B cell (primary cell): ENCODE measurements around the gene TDRD9. TPM values are rescaled to one million over a fixed set of nuclear protein-coding genes. Genes with fewer than 3 reads are reported as not detected.

Source experiments
- ATAC-seq: fragments of 200-7000 bp; cut with Tn5 transposase; one replicate; pipeline ENCODE4 v1.10.0; 2021; ENCODE audit warnings: low read depth, mild to moderate bottlenecking, moderate number of reproducible peaks, moderate library complexity
- CTCF ChIA-PET: fragments of 350-600 bp; sonication (Branson Sonifier 250); formaldehyde crosslinking; loops from one replicate; lab custom pipeline; 2021; ENCODE audit warnings: antibody characterized with exemption, inconsistent platforms; lab: Charles Lee
- POLR2A ChIA-PET: fragments of 350-600 bp; sonication (Branson Sonifier 250); formaldehyde crosslinking; loops from one replicate; lab custom pipeline; 2021; ENCODE audit warnings: antibody characterized with exemption; lab: Charles Lee
- DNase-seq: peaks from one replicate; pipeline ENCODE4 v3.0.0; 2013
- H2AFZ ChIP-seq: 2 replicates; pipeline ENCODE4 v1.6.1; 2012; ENCODE audit warnings: mild to moderate bottlenecking, low read depth, low read length; ENCODE audit not compliant: insufficient read depth, poor library complexity, severe bottlenecking
- H3K27ac ChIP-seq, 2 donors: 1 replicate in 1 of 2; 2 replicates in 1 of 2; pipeline ENCODE4 v1.5.1; 2012 to 2013; ENCODE audit warnings: low read length in 2 of 2, mild to moderate bottlenecking in 2 of 2, moderate library complexity in 1 of 2
- H3K27me3 ChIP-seq, 4 experiments: fragments of 200-600 bp in 1 of 4; sonication (generic) in 1 of 4; replicated peaks in 1 of 4; 1 replicate in 2 of 4; 2 replicates in 2 of 4; pipeline versions ENCODE4 v1.6.1 to v1.7.0; 2013 to 2016; ENCODE audit warnings: low read length in 3 of 4, mild to moderate bottlenecking in 2 of 4, mixed read lengths in 1 of 4, moderate library complexity in 1 of 4; ENCODE audit not compliant: insufficient read depth in 4 of 4, control insufficient read depth in 3 of 4; ENCODE audit errors: control extremely low read depth in 1 of 4
- H3K36me3 ChIP-seq, 2 experiments: replicated peaks in 1 of 2; 1 replicate in 1 of 2; 2 replicates in 1 of 2; pipeline versions ENCODE4 v1.6.1 to v1.7.1; 2013; ENCODE audit warnings: low read length in 1 of 2; ENCODE audit not compliant: insufficient read depth in 2 of 2, control insufficient read depth in 1 of 2; ENCODE audit errors: control extremely low read depth in 1 of 2, extremely low read depth in 1 of 2
- H3K4me1 ChIP-seq, 2 donors: fragments of 200-600 bp in 1 of 2; sonication (generic) in 1 of 2; 1 replicate in 1 of 2; 2 replicates in 1 of 2; pipeline versions ENCODE4 v1.5.1 to v1.6.1; 2013 to 2017; ENCODE audit warnings: low read length in 2 of 2; ENCODE audit not compliant: control insufficient read depth in 2 of 2, insufficient read depth in 2 of 2
- H3K4me2 ChIP-seq: replicated peaks from 2 replicates; pipeline ENCODE3; 2012; ENCODE audit warnings: mild to moderate bottlenecking, low read depth, low read length; ENCODE audit not compliant: poor library complexity, severe bottlenecking
- H3K4me3 ChIP-seq, 5 experiments: fragments of 200-600 bp in 1 of 5; sonication (generic) in 1 of 5; 1 replicate in 3 of 5; 2 replicates in 2 of 5; pipeline versions ENCODE4 v1.5.1 to v1.7.0; 2011 to 2016; ENCODE audit warnings: low read length in 4 of 5, mild to moderate bottlenecking in 4 of 5, low read depth in 2 of 5, control low read depth in 1 of 5, moderate library complexity in 1 of 5; ENCODE audit not compliant: insufficient read depth in 1 of 5; ENCODE audit errors: control extremely low read depth in 1 of 5, extremely low read depth in 1 of 5
- H3K79me2 ChIP-seq: fragments of 200-600 bp; sonication (generic); one replicate; pipeline ENCODE4 v1.6.0; 2016; ENCODE audit warnings: low read length; ENCODE audit not compliant: control insufficient read depth, insufficient read depth
- H3K9ac ChIP-seq: fragments of 200-600 bp; sonication (generic); 2 replicates; pipeline ENCODE4 v1.6.1; 2017; ENCODE audit warnings: mild to moderate bottlenecking, low read length, moderate library complexity
- H3K9me3 ChIP-seq, 3 donors: one replicate each; pipeline versions ENCODE4 v1.6.1 to v1.7.1; 2013; ENCODE audit warnings: low read length in 2 of 3; ENCODE audit not compliant: control insufficient read depth in 2 of 3, insufficient read depth in 1 of 3; ENCODE audit errors: control extremely low read depth in 1 of 3
- H4K20me1 ChIP-seq: 2 replicates; pipeline ENCODE4 v1.6.0; 2012; ENCODE audit warnings: mild to moderate bottlenecking, low read length; ENCODE audit not compliant: insufficient read depth, control insufficient read depth, poor library complexity, severe bottlenecking
- H3K27ac Mint-ChIP-seq: one replicate; pipeline ENCODE4 v1.8.0; 2021; ENCODE audit warnings: mixed read lengths
- H3K27me3 Mint-ChIP-seq: one replicate; pipeline ENCODE4 v1.8.0; 2021; ENCODE audit warnings: mixed read lengths
- H3K4me1 Mint-ChIP-seq: one replicate; pipeline ENCODE4 v1.8.0; 2021; ENCODE audit warnings: mixed read lengths
- H3K4me3 Mint-ChIP-seq: one replicate; pipeline ENCODE4 v1.8.0; 2021; ENCODE audit warnings: mixed read lengths
- H3K9me3 Mint-ChIP-seq: one replicate; pipeline ENCODE4 v1.8.0; 2022; ENCODE audit warnings: mixed read lengths; ENCODE audit not compliant: insufficient read depth
- EZH2 ChIP-seq: IDR thresholded peaks from 2 replicates; pipeline ENCODE4 v1.6.1; 2012; ENCODE audit warnings: borderline replicate concordance, low read depth, mild to moderate bottlenecking, moderate library complexity, low read length; ENCODE audit not compliant: insufficient read depth, poor library complexity, severe bottlenecking
- WGBS: methylation state at CpG from one replicate; pipeline ENCODE4 v1.1.5; 2013; ENCODE audit warnings: missing lambda C conversion rate; ENCODE audit not compliant: insufficient coverage; 5-methylcytosine and 5-hydroxymethylcytosine counted together
- intact Hi-C: fragments of 100-400 bp; cut with micrococcal nuclease; formaldehyde crosslinking; loops from one replicate; pipeline ENCODE4 v1.10.0; 2022
- polyA plus RNA-seq: library from polyadenylated mRNA; depleted of rRNA; stranded (reverse); fragments of >200 nt; gene quantifications from 2 replicates; pipeline ENCODE4 v1.2.3, GENCODE V29; 2012
- total RNA-seq, 2 donors: library from RNA; stranded (reverse); fragments of 120-200 nt in 1 of 2; gene quantifications; 1 replicate in 1 of 2; 2 replicates in 1 of 2; pipeline versions ENCODE4 v1.2.3 to v1.2.4, GENCODE V29; 2013 to 2022
- TF ChIP-seq, protein P1 (sequence below): fragments of 200-600 bp; IDR thresholded peaks from one replicate; pipeline ENCODE4 v1.8.0; 2022; ENCODE audit warnings: antibody characterized with exemption, mild to moderate bottlenecking

TDRD9 gene
- total and polyA plus RNA-seq, 2 donors (not counting 1 experiment from before 2014, with no cell fraction given), result 1.1 to 2.4 TPM

- H3K27me3 Mint-ChIP-seq, result peaks cover 13% of the 10 kb centered on the region
- Histone ChIP-seq H3K9me3 (no peaks in the 10 kb centered on the region), H3K4me2 (no peak overlapping the region), H3K79me2 (no peaks in the 10 kb centered on the region), H3K4me3 (no peak overlapping the region), H3K27ac (no peak overlapping the region), H3K4me1 (no peaks in the 10 kb centered on the region), H2AFZ (peak overlapping the region; percentile 46), H3K9ac (no peak overlapping the region), H3K36me3 (no peaks in the 10 kb centered on the region), H3K27me3 (peaks cover 0 to 3% (median 0%) of the 10 kb centered on the region in 4 experiments), H4K20me1 (no peaks in the 10 kb centered on the region)
- POLR2A ChIA-PET, result no interaction called here
- WGBS, result 48% methylated on average over 9 of the region's 11 CpGs
- H3K9me3 Mint-ChIP-seq, result no peaks in the 10 kb centered on the region
- DNase-seq (no peak), ATAC-seq (no peak)
- H3K4me3 Mint-ChIP-seq, result no peak overlapping the region
- no peak overlapping the region for H3K27ac Mint-ChIP-seq
- CTCF ChIA-PET, result interaction anchor here (0.9 kb wide), 1 partner anchor 152 kb away, joined by 3 read pairs; no protein-coding TSS in a partner anchor
- TF ChIP-seq, protein P1, sequence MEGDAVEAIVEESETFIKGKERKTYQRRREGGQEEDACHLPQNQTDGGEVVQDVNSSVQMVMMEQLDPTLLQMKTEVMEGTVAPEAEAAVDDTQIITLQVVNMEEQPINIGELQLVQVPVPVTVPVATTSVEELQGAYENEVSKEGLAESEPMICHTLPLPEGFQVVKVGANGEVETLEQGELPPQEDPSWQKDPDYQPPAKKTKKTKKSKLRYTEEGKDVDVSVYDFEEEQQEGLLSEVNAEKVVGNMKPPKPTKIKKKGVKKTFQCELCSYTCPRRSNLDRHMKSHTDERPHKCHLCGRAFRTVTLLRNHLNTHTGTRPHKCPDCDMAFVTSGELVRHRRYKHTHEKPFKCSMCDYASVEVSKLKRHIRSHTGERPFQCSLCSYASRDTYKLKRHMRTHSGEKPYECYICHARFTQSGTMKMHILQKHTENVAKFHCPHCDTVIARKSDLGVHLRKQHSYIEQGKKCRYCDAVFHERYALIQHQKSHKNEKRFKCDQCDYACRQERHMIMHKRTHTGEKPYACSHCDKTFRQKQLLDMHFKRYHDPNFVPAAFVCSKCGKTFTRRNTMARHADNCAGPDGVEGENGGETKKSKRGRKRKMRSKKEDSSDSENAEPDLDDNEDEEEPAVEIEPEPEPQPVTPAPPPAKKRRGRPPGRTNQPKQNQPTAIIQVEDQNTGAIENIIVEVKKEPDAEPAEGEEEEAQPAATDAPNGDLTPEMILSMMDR, result no peak
- no peak for TF ChIP-seq EZH2
- intact Hi-C loops, result no loop called here
- no peaks in the 10 kb centered on the region for H3K4me1 Mint-ChIP-seq
These were observed 32.3 kb downstream of the TDRD9 start for GRCh38 chr14:103960457-103961055.

DNA sequence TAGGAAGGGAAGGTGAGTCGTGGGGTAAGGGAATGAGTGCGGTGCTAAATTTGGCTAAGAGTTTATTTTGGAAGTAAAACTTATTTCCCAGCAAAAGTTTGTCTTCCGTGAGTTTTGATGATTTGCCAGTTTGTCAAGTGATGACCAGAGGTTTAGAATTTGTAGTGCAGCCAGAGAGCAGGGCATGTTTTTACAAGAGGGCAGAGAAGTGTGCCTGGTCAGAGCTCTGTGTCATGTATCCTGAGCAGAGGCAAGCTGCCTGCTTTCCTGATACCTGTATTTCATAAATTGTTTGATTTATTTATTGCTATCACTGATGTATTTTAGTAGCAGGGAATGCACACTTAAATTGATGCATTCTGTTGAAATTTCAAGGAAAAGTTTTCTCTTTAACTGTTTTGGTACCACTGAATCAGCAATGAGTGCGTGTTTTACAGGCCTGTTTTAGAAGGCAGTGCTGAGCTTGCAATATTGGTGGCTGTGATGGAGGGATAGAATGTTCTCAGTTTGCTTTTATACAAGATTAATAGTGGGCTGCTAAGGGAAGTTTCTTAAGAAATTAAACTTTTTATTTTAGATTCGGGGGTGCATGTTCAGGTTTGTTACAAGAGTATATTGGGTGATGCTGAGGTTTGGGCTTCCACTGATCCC, 33.8 kb downstream of the TDRD9 start:
- no peaks in the 10 kb centered on the region for H3K4me1 Mint-ChIP-seq
- no peak overlapping the region for H2AFZ ChIP-seq
- intact Hi-C loops, result no loop called here
- ATAC-seq, result no peak
- TF ChIP-seq, protein P1, result no peak
- TF ChIP-seq EZH2, result no peak
- no peak overlapping the region for H3K27ac ChIP-seq
- peaks cover 13% of the 10 kb centered on the region for H3K27me3 Mint-ChIP-seq
- no peak for DNase-seq
- CTCF ChIA-PET, result no interaction called here
- no peak overlapping the region for H3K9ac ChIP-seq
- POLR2A ChIA-PET, result no interaction called here
- H3K9me3 Mint-ChIP-seq, result no peaks in the 10 kb centered on the region
- no peaks in the 10 kb centered on the region for H4K20me1 ChIP-seq
- no peak overlapping the region for H3K27ac Mint-ChIP-seq
- WGBS, result 91% methylated on average over 4 of the region's 5 CpGs
- H3K4me2 ChIP-seq, result no peak overlapping the region
- H3K4me3 ChIP-seq, result no peak overlapping the region
- no peaks in the 10 kb centered on the region for H3K36me3 ChIP-seq
- H3K79me2 ChIP-seq, result no peaks in the 10 kb centered on the region
- H3K4me1 ChIP-seq, result no peaks in the 10 kb centered on the region
- H3K27me3 ChIP-seq, result peaks cover 0 to 3% (median 0%) of the 10 kb centered on the region in 4 experiments
- no peak overlapping the region for H3K4me3 Mint-ChIP-seq
- H3K9me3 ChIP-seq, result no peaks in the 10 kb centered on the region
